ENCODE measurements around the gene LRRC61. TPM values are rescaled to one million over a fixed set of nuclear protein-coding genes. Genes with fewer than 3 reads are reported as not detected.

The LRRC61 gene
- total RNA-seq, 6 experiments from 2014 or later, result not detected

DNA sequence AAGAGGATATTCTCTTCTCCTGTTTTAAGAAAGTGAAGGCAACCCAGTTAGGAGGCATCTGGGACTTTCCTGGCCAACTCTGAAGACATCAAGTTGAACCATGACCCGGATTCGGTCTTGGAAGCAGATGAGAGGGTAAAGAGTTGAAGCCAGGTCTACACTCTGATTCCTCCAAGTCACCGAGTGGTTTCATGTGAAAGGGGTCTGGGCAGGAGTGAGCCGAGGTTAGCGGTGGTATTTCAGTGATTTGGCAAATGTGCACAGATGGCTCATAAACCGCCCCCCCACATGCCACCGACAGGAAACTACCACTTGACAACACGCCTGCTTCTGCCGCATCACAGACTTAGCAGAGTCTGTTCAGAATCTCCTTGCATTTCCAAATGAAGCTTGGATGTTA, 34.1 kb downstream of the LRRC61 start:
- Mint-ChIP-seq H3K27ac (no peak overlapping the region), H3K4me3 (no peak overlapping the region), H3K27me3 (ENCODE audit: insufficient read depth) (no peaks in the 10 kb centered on the region; the same call in none of the 2 replicates), H3K36me3 (ENCODE audit: low read depth) (no peaks in the 10 kb centered on the region), H3K4me1 (ENCODE audit: low read depth) (no peaks in the 10 kb centered on the region; the same call in 1 of the 2 replicates), H3K9me3 (no peaks in the 10 kb centered on the region)
- DNase-seq, result no peak
- TF ChIP-seq, protein P1, sequence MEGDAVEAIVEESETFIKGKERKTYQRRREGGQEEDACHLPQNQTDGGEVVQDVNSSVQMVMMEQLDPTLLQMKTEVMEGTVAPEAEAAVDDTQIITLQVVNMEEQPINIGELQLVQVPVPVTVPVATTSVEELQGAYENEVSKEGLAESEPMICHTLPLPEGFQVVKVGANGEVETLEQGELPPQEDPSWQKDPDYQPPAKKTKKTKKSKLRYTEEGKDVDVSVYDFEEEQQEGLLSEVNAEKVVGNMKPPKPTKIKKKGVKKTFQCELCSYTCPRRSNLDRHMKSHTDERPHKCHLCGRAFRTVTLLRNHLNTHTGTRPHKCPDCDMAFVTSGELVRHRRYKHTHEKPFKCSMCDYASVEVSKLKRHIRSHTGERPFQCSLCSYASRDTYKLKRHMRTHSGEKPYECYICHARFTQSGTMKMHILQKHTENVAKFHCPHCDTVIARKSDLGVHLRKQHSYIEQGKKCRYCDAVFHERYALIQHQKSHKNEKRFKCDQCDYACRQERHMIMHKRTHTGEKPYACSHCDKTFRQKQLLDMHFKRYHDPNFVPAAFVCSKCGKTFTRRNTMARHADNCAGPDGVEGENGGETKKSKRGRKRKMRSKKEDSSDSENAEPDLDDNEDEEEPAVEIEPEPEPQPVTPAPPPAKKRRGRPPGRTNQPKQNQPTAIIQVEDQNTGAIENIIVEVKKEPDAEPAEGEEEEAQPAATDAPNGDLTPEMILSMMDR (IDR thresholded peaks at IDR 0.05), result no peak

DNA sequence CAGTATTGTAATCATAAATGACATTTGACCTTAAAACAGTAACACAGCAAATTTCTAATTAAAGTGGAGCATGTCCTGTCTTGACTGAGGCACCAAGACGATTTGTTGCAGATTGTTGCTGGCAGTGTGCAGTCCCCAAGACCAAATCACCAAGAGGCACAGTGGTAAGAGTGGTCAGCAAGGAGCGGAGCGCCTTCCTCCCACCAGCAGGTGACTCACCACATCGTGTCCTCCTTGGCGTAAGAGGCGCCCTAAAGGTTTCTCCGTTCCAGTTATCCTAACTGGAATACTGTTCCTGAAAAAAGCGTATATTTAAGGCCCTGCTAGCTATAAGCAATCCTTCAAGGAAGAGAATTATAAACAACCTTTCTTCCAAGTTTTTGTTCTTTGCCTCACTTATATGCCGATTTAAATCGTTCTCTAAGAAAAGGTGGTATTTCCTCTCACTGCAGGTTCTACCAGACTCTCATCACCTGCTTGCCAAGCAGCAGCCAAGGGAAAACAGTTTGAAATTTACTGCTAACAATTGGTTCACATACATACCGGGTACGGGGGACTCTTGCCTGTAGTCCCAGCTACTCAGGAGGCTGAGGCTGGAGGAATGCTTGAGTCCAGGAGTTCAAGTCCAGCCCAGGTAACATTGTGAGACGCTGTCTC, 34.7 kb downstream of the LRRC61 start:
- H3K27ac Mint-ChIP-seq, result no peak overlapping the region
- no peaks in the 10 kb centered on the region; the same call in none of the 2 replicates for H3K27me3 Mint-ChIP-seq (ENCODE audit: insufficient read depth)
- no peaks in the 10 kb centered on the region; the same call in 1 of the 2 replicates for H3K4me1 Mint-ChIP-seq (ENCODE audit: low read depth)
- H3K9me3 Mint-ChIP-seq, result no peaks in the 10 kb centered on the region
- no peak for DNase-seq
- no peak overlapping the region for H3K4me3 Mint-ChIP-seq
- TF ChIP-seq, protein P1 (IDR thresholded peaks at IDR 0.05), result no peak
- H3K36me3 Mint-ChIP-seq (ENCODE audit: low read depth), result no peaks in the 10 kb centered on the region

DNA sequence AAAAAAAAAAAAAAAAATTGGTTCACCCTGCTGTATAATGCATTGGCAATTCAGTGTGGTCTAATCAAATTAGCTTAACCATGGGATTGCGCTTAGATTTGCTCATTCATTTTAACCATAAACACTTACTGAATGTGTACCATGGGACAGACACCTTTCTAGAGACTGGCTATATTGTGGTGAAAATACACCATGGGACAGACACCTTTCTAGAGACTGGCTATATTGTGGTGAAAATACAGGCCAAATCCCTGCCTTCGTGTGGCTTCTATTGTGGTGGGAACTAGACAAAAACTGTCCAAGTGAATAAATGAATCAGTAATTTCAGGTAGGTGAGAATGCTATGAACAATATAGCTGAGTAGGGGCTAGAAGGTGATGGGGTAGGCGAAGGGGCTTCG, 35.3 kb downstream of the LRRC61 start:
- H3K27ac Mint-ChIP-seq, result no peak overlapping the region
- DNase-seq, result no peak
- TF ChIP-seq, protein P1 (IDR thresholded peaks at IDR 0.05), result no peak
- H3K27me3 Mint-ChIP-seq (ENCODE audit: insufficient read depth), result no peaks in the 10 kb centered on the region; the same call in none of the 2 replicates
- H3K9me3 Mint-ChIP-seq, result no peaks in the 10 kb centered on the region
- no peaks in the 10 kb centered on the region; the same call in 1 of the 2 replicates for H3K4me1 Mint-ChIP-seq (ENCODE audit: low read depth)
- H3K4me3 Mint-ChIP-seq, result no peak overlapping the region
- H3K36me3 Mint-ChIP-seq (ENCODE audit: low read depth), result no peaks in the 10 kb centered on the region

DNA sequence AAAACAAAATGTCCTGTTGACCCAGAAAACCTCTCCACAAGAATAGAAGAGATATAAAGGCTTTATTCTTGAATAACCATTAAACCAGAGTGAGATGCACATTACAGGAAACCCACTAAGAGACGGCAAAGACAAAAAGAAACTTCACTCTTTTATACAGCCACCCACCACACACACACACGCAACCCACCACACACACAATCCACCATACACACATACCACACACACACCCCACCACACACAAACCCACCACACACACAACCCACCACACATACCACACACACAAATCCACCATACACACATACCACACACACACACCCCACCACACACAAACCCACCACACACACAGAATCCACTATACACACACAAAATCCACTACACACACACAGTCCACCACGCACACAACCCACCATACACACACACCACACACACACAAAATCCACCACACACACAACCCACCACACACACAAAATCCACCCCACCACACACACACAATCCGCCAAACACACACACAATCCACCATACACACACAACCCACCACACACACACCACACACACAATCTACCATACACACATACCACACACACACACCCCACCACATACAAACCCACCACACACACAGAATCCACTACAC, 36.0 kb downstream of the LRRC61 start:
- no peaks in the 10 kb centered on the region for H3K36me3 Mint-ChIP-seq (ENCODE audit: low read depth)
- no peak overlapping the region for H3K27ac Mint-ChIP-seq
- TF ChIP-seq, protein P1 (IDR thresholded peaks at IDR 0.05), result no peak
- H3K9me3 Mint-ChIP-seq, result no peaks in the 10 kb centered on the region
- H3K4me1 Mint-ChIP-seq (ENCODE audit: low read depth), result no peaks in the 10 kb centered on the region; the same call in 1 of the 2 replicates
- H3K4me3 Mint-ChIP-seq, result no peak overlapping the region
- no peak for DNase-seq
- H3K27me3 Mint-ChIP-seq (ENCODE audit: insufficient read depth), result no peaks in the 10 kb centered on the region; the same call in none of the 2 replicates

DNA sequence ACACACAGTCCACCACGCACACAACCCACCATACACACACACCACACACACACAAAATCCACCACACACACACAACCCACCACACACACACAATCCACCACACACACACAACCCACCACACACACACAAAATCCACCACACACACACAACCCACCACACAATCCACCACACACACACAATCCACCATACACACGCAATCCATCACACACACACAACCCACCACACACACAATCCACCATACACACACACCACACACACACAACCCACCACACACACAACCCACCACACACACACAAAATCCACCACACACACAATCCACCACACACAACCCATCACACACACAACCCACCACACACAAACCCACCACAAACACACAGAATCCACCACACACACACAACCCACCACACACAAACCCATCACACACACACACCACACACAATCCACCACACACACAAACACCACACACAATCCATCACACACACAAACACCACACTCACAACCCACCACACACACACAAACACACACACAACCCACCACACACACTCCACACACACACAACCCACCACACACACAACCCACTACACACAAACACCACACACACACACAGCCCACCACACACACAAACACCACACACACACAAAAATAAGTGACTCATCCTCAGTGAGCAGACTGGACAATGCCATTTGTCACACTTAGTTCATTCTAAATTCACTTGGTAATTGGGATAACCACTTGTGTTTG, 36.6 kb downstream of the LRRC61 start:
- no peaks in the 10 kb centered on the region for H3K36me3 Mint-ChIP-seq (ENCODE audit: low read depth)
- no peaks in the 10 kb centered on the region for H3K9me3 Mint-ChIP-seq
- no peaks in the 10 kb centered on the region; the same call in none of the 2 replicates for H3K27me3 Mint-ChIP-seq (ENCODE audit: insufficient read depth)
- no peak overlapping the region for H3K27ac Mint-ChIP-seq
- no peak for DNase-seq
- no peak overlapping the region for H3K4me3 Mint-ChIP-seq
- H3K4me1 Mint-ChIP-seq (ENCODE audit: low read depth), result no peaks in the 10 kb centered on the region; the same call in 1 of the 2 replicates
- TF ChIP-seq, protein P1 (IDR thresholded peaks at IDR 0.05), result no peak
